NCI-H446 treated with DMSO at 0.1 percent for 48 hours (cell line): Measurements from ENCODE around the gene MAP7D2.

Experiments used
- DNase-seq: peaks from one replicate; lab custom pipeline; 2025; lab: John Stamatoyannopoulos, UW

The MAP7D2 gene

GRCh38 chrX:20038966-20039365, 77.7 kb downstream of the MAP7D2 start:
- no peak for DNase-seq

GRCh38 chrX:20037186-20037585, 79.5 kb downstream of the MAP7D2 start:
- DNase-seq: no peak

GRCh38 chrX:20032201-20032600, 84.5 kb downstream of the MAP7D2 start:
- DNase-seq: no peak

- no peak for DNase-seq
These were observed 87.0 kb downstream of the MAP7D2 start for GRCh38 chrX:20029728-20030127.

GRCh38 chrX:20028588-20028987, 88.1 kb downstream of the MAP7D2 start:
- no peak for DNase-seq

GRCh38 chrX:20026278-20026677, 90.4 kb downstream of the MAP7D2 start:
- no peak for DNase-seq

GRCh38 chrX:20019672-20020365, 96.9 kb downstream of the MAP7D2 start:
- no peak for DNase-seq

- DNase-seq: no peak
These were observed 100.1 kb downstream of the MAP7D2 start for GRCh38 chrX:20016616-20016945.

GRCh38 chrX:20015945-20016615, 100.6 kb downstream of the MAP7D2 start:
- DNase-seq: no peak

GRCh38 chrX:20015422-20015821, 101.3 kb downstream of the MAP7D2 start:
- no peak for DNase-seq

- no peak for DNase-seq
These were observed 105.1 kb downstream of the MAP7D2 start for GRCh38 chrX:20011608-20012007.

- DNase-seq: no peak
These were observed 108.6 kb downstream of the MAP7D2 start for GRCh38 chrX:20007962-20008622.

GRCh38 chrX:20005883-20006282, 110.8 kb downstream of the MAP7D2 start:
- no peak for DNase-seq

GRCh38 chrX:20001588-20001987, 115.1 kb downstream of the MAP7D2 start:
- no peak for DNase-seq

- DNase-seq: no peak
These were observed 125.4 kb downstream of the MAP7D2 start for GRCh38 chrX:19991350-19991718.

GRCh38 chrX:19990556-19991349, 126.0 kb downstream of the MAP7D2 start, which contains the start of gene BCLAF3:
Gene BCLAF3 (minus strand): TSS chrX:19991061. CDS start chrX:19970264, 20,797 bp downstream.
- DNase-seq: peak; percentile 79

- no peak for DNase-seq
These were observed 126.6 kb downstream of the MAP7D2 start for GRCh38 chrX:19990151-19990555.

GRCh38 chrX:19987856-19988255, 128.9 kb downstream of the MAP7D2 start:
- DNase-seq: no peak

GRCh38 chrX:19986531-19986930, 130.2 kb downstream of the MAP7D2 start:
- DNase-seq: no peak

- no peak for DNase-seq
These were observed 134.8 kb downstream of the MAP7D2 start for GRCh38 chrX:19981947-19982346.

GRCh38 chrX:19975845-19976244, 140.9 kb downstream of the MAP7D2 start:
- DNase-seq: no peak

- DNase-seq: no peak
These were observed 143.7 kb downstream of the MAP7D2 start for GRCh38 chrX:19972984-19973383.
